Loucy (cell line): Measurements from ENCODE around the gene LMBR1.

ENCODE experiments used
- EZH2phosphoT487 ChIP-seq: fragments of 200-600 bp; IDR thresholded peaks from 2 replicates; pipeline ENCODE4 v1.6.1; 2018; ENCODE audit warnings: antibody characterized with exemption, mild to moderate bottlenecking, moderate library complexity, borderline replicate concordance
- TF ChIP-seq, protein P1 (sequence below): fragments of 200-600 bp; sonication (generic); conservative IDR thresholded peaks from 2 replicates; pipeline ENCODE4 v1.5.1; 2014; ENCODE audit warnings: mild to moderate bottlenecking, antibody characterized with exemption, low read length

- TF ChIP-seq, protein P1, sequence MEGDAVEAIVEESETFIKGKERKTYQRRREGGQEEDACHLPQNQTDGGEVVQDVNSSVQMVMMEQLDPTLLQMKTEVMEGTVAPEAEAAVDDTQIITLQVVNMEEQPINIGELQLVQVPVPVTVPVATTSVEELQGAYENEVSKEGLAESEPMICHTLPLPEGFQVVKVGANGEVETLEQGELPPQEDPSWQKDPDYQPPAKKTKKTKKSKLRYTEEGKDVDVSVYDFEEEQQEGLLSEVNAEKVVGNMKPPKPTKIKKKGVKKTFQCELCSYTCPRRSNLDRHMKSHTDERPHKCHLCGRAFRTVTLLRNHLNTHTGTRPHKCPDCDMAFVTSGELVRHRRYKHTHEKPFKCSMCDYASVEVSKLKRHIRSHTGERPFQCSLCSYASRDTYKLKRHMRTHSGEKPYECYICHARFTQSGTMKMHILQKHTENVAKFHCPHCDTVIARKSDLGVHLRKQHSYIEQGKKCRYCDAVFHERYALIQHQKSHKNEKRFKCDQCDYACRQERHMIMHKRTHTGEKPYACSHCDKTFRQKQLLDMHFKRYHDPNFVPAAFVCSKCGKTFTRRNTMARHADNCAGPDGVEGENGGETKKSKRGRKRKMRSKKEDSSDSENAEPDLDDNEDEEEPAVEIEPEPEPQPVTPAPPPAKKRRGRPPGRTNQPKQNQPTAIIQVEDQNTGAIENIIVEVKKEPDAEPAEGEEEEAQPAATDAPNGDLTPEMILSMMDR: no peak
- no peak for TF ChIP-seq EZH2phosphoT487
Observed at GRCh38 chr7:156747718-156748117, 145.3 kb downstream of the LMBR1 start.
